GM18873 (cell line): ENCODE measurements around the gene SYT4.
A peak's percentile ranks its signal among the peaks of the same experiment; 100 is the strongest.
"Not testable (repeated sequence)": the region's sequence is repeated elsewhere in the genome, so short reads cannot be mapped to it uniquely, and the experiment has no call there.

Experiments
- ATAC-seq: cut with Tn5 transposase; IDR thresholded peaks from one replicate; pipeline ENCODE4 v1.9.1; 2021; ENCODE audit warnings: mild to moderate bottlenecking, moderate library complexity, moderate number of reproducible peaks; ENCODE audit not compliant: unreplicated experiment, low FRiP score

Gene SYT4, protein sequence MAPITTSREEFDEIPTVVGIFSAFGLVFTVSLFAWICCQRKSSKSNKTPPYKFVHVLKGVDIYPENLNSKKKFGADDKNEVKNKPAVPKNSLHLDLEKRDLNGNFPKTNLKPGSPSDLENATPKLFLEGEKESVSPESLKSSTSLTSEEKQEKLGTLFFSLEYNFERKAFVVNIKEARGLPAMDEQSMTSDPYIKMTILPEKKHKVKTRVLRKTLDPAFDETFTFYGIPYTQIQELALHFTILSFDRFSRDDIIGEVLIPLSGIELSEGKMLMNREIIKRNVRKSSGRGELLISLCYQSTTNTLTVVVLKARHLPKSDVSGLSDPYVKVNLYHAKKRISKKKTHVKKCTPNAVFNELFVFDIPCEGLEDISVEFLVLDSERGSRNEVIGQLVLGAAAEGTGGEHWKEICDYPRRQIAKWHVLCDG

DNA sequence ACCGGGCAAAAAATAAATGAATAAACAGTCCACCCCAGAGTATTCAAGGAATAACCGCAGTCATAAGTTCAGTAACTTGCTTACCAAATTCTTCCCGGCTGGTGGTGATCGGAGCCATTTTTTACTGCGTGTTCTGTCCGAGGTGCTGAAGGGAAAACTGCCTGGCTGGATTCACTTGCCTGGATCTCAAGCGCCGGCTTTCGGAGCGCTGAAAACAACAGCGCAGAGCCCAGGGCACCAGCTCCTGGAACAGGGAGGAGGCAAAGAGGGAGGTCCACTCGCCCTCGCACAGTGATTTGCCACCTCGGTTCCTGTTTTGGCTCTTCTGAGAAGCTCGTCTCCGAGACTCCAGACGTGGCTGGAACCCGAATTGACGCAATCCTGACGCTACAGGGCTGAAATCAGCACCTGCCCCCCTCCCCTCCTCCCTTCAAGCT is at the start of gene SYT4:
TSS of gene SYT4 (minus strand) at position 327 of the 437 bp plus-strand sequence. CDS start at position 118, 209 bp downstream.
- no peak for ATAC-seq

DNA sequence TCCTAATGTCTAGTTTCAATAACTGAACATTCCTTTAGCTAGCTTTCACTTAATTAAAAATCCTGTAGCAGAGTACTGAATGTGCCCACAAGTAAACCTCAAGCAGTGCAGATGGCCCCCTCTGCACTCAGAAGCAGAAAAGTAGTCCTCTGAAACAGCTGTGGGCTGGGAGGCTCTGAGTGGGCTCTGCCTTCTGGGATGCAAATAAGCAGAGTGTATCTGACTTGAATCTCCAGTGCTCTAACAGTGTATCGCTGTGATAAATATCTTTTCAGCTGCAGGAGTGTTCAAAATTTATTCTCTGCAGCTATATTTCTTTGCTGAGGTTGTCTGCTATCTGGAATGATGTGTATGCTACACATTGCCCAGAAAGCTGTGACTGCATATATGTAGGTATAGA is 44.8 kb upstream of the SYT4 start:
- no peak for ATAC-seq

DNA sequence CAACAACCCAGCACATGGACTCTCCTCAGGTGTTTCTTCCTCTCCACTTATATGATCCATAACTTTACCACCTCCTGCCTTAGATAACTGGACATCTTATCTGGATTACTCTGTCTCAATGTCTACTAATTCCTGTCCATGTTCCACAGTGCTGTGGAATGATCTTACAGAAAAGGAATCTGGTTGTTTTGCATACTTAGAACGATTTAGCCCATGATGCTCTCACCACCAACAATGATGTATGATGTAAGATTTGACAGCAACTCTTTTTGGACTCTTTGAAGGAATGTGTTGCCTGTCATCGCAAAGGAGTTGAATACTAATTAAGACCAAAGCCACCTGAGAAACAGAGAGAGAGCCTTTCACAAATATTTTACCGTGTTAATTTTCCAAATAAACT is 37.7 kb upstream of the SYT4 start:
- no peak for ATAC-seq

DNA sequence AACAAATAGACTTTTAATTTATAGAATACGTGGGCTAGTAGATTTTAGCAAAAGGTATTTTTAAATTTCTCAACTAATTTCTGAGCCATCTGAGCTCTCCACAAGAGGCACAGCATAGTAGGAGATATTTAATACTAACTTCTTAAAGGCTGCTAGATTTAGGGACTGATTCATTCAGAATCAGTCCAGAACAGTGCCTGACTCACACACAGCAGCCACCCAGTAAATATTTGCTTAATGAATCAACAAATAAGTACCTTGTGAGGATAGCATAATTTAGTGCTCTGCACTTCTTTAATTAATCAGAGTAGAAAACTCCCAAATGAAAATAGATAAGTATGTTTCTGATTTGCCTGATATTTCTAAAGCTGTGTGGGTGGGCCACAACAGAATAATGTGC is 35.6 kb upstream of the SYT4 start:
- no peak for ATAC-seq

DNA sequence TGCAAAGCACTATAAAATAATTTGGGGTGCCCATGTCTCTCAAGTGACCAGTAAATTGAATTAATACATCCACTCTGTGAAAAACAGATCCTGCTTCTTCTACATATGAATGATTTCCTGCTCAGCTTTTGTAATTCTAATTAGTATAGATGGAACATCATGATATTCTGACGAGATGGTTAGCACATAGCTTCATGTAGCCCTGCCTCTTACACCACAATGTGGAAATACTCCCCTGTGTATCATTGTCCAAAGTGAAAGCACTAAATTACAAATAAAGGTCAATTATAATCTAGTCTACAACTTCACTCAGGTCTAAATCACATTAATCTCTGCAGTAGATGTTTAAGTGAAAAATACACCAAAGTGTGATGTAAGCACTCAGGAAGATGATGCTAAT is 32.9 kb upstream of the SYT4 start:
- no peak for ATAC-seq

DNA sequence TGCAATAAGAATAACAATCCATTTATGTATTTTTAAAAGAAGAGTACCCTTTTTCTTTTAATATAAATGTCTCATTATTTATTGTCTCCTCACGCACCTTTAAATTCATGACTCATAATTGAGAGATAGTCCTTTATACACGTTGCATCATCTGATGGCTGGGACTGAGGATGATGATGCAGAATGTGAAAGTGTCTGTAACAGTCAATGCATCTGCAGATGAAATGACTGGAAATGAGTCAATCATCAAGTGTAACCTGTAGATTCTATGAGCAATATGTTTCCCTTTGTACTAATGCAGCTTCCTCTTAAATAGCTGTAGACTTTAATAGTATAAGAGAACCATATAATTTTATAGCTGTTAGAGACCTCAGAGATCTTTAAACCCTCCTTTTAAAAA is 26.1 kb upstream of the SYT4 start:
- ATAC-seq: no peak

DNA sequence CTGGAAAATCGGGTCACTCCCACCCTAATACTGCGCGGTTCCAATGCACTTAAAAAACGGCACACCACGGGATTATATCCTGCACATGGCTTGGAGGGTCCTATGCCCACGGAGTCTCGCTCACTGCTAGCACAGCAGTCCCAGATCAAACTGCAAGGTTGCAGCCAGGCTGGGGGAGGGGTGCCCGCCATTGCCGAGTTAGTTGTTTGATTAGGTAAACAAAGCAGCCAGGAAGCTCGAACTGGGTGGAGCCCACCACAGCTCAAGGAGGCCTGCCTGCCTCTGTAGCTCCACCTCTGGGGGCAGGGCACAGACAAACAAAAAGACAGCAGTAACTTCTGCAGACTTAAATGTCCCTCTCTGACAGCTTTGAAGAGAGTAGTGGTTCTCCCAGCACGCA is 8.9 kb upstream of the SYT4 start:
- ATAC-seq: not testable (repeated sequence)

DNA sequence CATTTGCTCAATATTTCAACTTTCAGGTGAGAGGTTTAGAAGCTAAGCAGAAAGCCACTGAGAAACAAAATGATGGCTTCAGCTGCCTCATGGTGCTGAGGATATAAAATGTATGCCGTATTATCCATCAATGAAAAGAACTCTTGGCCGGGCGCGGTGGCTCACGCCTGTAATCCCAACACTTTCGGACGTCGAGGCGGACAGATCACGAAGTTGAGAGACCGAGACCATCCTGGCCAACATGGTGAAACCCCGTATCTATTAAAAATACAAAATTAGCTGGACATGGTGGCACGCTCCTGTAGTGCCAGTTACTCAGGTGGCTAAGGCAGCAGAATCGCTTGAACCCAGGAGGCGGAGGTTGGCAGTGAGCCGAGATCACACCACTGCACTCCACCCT is 6.0 kb upstream of the SYT4 start:
- no peak for ATAC-seq

DNA sequence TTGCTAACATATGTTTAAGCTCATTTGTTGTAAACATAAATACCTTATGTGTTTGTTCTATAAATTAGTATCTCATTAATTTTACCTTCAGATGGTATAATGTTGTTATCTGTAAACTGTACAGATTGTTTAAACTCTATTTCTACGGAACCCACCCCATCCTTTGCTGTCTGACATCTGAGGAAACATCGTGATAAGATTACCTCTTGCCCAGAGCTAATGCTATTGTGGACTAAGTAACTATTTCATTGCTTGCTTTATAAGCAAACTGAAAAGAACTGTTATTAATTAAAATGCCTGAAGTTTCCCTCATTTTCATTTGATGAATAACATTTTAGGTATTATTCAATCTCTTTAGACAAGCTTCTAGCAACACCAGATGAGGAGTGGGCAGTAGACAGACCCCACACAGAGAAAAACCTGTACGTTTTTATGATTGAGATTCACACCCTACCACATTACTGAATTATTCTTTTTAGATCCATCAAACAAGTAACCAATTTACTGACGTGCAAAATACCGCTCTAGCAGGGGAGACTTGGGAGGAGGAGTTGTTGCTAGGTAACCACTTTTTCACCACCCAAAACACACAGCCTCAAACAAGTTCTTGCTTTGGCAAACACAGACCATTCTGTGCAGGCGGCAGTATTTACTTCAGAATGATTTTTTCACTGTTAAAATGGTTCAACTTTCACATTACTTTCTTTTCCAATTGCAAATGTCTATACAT is 1.9 kb upstream of the SYT4 start:
- ATAC-seq: no peak

DNA sequence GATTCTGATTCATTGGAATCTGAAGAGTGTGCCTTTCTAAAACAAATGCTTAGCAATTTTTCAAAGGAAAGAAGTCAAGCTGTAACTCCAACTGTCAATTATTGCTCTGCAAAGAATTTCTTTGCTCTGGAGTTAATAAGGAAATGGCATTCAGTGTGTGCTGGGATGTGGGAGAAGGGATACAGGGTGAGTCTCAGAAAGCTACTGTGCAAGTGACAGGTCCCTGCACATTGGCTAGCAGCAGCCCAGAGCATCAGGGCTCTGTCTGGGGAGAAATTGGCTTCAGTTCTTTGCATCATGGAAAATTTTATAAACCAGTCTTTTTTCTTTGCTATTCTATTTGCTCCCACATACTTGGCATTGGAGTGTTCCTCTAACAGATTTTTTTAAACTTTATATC is 1.1 kb upstream of the SYT4 start:
- ATAC-seq: no peak

DNA sequence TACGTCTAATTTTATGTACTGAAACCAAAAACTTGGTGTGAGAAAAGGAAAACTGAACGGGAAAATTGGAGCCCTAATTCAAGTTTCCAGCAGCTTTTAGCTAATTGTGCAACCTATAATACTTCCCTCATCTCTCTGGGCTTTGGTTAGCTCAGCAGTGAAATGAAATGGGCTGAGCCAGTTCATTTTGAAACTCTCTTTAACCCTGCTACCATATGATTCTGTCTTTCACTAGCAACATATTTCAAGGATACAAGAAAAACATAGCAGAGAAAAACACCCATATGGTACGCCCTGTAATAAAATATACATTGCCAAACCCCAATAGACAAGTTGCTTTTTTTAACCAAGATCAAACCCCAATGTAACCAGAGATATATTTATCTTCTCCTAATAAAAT is 799 bp downstream of the SYT4 start:
- no peak for ATAC-seq

DNA sequence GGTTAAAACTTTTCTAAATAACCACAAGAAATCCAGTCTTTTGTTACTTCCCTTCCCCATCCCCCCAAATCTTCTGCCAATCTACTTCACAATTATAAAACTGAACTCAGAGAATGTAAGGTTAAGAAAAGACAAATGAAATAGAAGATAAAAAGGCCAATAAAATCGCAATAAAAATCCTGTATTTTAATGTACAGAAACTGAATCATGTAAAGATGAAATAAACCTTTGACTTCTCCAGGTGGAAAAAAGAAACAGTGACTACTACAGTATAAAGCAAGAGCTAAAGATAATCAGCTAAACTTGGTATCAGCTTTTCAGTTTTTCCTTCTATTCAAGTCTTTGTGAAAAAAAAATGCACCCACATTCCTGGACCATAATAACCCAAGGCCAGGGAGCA is 1.7 kb downstream of the SYT4 start:
- no peak for ATAC-seq

DNA sequence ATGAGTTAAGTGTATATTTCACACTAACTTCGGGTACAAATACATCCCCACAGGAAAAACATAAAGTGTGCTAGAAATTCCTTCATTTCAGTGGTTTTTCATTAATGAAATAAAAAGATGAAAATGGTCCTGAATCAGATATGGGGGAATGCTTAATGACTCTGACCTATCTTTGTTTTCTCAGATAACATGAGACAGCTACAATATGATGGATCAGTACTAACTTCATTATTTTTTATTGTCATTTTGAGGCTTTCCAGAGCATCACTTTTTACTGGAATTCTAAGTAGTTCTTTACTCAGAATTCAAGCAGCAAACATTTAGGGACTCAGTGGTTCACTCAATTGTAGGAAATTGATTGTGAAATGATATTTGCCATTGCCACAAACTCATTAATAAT is 2.8 kb downstream of the SYT4 start:
- ATAC-seq: no peak

DNA sequence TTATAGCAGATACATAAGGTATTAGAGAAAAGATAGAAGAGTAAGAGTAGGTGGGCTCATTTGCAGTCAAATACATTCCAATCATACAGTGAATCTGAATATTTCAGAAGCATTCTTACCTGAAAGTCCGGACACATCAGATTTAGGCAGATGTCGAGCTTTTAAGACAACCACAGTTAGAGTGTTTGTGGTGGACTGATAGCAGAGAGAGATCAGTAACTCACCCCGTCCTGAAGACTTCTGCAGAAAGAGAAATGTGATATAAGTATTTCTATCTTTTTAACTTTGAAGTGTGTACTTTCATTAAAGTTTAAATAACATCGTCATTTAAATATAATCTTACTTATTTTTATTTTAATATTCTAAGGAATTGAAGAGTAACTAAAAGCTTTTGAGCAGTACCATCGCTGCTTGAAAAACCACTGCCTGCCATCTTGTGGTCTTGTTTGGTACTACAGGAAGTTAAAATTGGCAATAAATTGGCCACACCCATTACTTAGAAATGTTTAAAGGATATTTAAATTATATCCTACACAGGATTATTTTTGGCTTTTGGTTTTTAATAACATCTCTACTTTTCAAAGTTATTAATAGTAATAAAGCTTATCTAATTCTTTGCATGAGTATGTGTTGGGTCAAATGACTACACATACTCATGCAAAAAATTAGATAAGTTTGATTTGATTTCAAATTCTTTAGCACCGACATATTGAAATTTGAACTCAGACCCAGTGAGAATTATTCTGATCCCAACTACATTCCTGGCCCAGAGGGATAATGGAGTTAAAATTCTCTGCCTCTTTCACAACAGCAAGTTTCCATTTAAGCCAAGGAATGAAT is 5.5 kb downstream of the SYT4 start:
- peak; percentile 79 for ATAC-seq

DNA sequence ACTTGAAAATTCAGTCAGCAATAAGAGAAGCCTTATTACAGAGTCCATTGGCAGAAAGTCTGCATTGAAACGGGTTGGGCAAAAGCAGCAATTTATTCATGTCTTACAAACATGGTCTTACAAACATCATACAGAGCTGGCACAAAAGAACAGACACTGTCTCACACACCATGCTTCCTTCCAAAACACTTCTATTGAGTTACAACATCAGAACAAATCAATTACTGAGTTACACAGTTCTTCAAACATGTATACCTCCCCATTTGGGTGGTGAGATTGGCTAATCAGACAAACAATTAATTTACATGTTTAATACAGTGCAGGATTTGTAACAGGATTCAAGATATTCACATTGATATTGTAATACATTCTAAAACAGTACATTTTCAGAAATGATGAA is 9.5 kb downstream of the SYT4 start:
- ATAC-seq: no peak

DNA sequence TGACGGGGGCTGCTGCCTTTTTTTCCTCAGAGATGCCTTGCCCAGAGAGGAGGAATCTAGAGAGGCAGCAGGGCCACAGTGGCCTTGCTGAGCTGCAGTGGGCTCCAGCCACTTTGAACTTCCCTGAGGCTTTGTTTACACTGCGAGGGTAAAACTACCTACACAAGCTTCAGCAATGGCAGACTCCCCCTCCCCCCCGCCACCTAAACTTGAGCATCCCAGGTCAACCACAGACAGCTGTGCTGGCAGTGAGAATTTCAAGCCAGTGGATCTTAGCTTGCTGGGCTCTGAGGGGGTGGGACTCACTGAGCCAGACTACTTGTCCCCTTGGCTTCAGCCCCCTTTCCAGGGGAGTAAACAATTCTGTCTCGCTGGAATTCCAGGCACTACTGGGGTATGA is 11.8 kb downstream of the SYT4 start:
- no peak for ATAC-seq

DNA sequence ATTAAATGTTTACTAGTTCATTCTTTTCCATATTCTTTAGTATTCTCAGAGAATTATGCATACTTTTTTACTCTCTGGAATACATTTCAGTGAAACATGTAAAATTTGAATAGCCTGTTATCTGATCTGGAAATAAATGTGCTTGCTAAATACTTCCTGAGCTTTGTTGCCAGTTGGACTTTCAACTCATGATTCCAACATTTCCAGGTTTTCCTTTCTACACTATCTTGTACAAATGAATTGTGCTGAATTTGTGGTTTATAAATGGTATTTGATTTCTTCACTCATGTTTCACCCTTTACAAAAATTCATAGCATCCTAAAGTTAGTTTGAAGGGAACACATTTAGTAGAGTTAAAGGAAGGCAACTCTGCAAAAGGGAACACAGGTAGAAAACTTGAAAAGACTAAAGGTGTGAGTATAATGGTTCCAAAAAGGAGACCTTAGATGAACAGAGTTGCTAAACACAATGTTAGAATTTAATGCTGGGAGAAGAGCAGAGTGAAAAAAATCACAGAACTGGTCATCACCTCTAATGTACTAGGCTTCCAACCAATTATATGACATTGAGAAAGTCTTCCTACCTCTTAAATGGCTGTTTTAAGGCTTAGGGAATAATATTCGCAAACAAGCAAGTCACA is 28.6 kb downstream of the SYT4 start:
- ATAC-seq: no peak

DNA sequence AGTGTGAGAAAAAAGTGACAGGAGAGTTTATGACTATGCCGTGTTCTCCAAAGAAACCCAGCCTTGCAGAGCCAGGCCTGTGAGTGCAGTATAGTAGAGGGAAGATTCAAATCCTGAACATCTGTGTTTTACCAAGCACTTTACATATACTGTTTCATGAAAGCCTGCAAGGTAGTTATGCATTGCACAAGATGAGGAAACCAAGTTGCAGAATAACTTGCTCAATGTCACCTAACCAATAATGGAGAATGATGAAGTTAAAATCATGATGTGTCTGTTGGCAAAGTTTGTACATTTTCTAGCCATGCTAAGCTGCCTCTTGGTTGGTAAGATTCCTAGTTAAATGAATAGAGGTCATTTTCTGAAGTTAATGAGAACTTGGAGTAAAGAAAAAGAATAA is 29.3 kb downstream of the SYT4 start:
- ATAC-seq: no peak

DNA sequence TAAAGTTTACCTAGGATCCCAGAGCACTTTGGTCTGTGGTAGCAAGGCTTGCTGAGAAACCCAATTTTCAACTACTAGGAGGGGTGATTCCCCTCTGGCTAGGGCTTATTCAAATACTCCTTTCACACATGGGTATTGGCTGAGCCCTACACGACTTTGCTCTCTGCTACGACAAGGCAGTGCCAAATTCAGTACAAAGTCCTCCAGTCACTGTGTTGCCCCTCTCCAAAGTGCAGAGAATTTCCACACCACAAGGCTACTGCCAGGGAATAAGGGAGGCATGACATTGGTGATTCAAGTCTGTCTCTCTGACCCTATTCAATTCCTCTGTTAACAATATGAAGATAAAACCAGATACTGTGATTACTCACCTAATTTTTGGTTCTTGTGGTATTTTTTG is 38.9 kb downstream of the SYT4 start:
- no peak for ATAC-seq

DNA sequence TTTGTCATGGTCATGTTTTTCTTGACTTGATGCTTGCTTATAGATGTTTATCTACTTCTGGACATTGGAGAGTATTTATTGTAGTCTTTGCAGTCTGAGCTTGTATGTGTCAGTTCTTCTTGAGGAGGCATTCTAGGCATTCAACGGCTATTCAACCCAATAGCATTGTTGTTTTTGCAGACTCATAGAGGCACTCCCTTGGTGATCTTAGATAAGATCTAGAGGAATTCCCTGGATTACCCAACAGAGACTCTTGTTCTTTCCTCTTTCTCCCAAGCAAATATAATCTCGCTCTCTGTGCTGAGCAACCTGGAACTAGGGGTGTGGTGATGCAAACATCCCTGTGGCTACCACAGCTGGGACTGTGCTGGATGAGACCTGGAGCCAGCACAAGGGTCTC is 40.4 kb downstream of the SYT4 start:
- no peak for ATAC-seq

DNA sequence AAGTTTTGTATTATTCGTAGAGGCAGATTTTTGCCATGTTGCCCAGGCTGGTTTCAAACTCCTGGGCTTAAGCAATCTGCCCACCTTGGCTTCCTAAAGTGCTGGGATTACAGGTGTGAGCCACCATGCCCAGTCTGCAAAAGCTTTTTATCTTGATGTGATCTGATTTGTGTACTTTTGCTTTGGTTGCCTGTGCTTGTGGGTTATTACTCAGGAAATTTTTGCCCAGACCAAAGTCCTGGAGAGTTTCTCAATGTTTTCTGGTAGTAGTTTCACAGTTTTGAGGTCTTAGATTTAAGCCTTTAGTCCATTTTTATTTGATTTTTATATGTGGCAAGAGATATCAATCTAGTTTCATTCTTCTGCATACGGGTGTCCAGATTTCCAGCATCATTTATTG is 42.4 kb downstream of the SYT4 start:
- ATAC-seq: no peak
